Neuron (in vitro differentiated cells): ENCODE results near the gene ABHD16B.
"Not testable (repeated sequence)": the region's sequence is repeated elsewhere in the genome, so short reads cannot be mapped to it uniquely, and the experiment has no call there.

ENCODE experiments used
- H2AFZ ChIP-seq: one replicate; pipeline ENCODE4 v1.6.1; 2013; ENCODE audit warnings: low read depth, mild to moderate bottlenecking, inconsistent platforms, low read length, moderate library complexity
- H3K27me3 ChIP-seq: one replicate; pipeline ENCODE4 v1.6.1; 2013; ENCODE audit warnings: low read length; ENCODE audit not compliant: insufficient read depth
- H3K36me3 ChIP-seq: one replicate; pipeline ENCODE4 v1.6.1; 2013; ENCODE audit warnings: low read length; ENCODE audit not compliant: insufficient read depth
- H3K4me1 ChIP-seq: one replicate; pipeline ENCODE4 v1.6.1; 2013; ENCODE audit warnings: low read length; ENCODE audit not compliant: insufficient read depth
- H3K4me3 ChIP-seq: 2 replicates; pipeline ENCODE4 v1.5.1; 2013; ENCODE audit warnings: mild to moderate bottlenecking, low read length, moderate library complexity
- H3K9me3 ChIP-seq: one replicate; pipeline ENCODE4 v1.6.1; 2013; ENCODE audit warnings: low read length

ABHD16B gene

DNA sequence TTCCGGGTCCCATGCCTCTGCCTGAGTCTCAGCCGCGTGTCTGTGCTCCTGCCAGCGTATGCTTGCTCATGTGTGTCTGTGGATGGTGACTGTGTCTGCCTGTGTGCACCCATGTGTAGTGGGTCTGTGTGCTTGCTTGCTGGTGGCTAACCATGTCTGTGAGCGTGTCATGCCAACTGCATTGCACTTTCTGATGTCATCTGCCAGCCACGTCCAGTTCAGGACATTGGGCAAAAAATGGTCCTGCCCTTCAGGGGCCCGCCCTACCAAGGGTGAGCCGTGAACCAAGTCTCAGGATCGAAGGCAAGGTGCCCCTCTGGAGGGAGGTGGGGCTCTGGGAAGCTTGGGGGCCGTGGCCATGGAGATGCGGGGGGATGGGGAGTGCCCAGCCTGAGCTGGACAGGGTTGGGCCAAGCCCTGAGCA lies 20.9 kb upstream of the ABHD16B start:
- Histone ChIP-seq H3K27me3 (no peaks in the 10 kb centered on the region), H3K9me3 (no peaks in the 10 kb centered on the region), H3K36me3 (no peaks in the 10 kb centered on the region), H3K4me1 (peaks cover 1% of the 10 kb centered on the region), H3K4me3 (no peak overlapping the region), H2AFZ (no peak overlapping the region)

DNA sequence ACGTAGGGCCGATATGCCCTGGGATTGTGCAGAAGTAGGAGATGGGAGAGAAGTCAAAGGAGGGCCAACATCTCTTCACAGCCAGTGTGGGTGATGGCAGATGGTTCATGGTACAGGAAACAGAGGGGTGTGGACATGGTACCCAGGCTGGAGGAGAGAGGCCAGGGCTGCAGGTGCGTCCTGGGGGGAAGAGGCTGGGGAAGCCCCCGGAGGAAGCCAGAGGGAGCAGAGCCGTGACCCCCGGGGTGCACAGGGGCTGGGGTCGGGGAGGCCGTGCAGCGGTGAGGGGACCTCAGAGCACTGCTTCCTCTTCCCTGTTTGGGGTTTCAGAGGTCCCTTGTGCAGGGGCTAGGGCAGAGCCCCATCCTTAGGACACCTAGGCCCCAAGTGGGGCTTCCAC lies 19.0 kb upstream of the ABHD16B start:
- H3K36me3 ChIP-seq: no peaks in the 10 kb centered on the region
- H3K4me1 ChIP-seq: peaks cover 13% of the 10 kb centered on the region
- no peak overlapping the region for H2AFZ ChIP-seq
- H3K4me3 ChIP-seq: no peak overlapping the region
- no peaks in the 10 kb centered on the region for H3K27me3 ChIP-seq
- no peaks in the 10 kb centered on the region for H3K9me3 ChIP-seq

DNA sequence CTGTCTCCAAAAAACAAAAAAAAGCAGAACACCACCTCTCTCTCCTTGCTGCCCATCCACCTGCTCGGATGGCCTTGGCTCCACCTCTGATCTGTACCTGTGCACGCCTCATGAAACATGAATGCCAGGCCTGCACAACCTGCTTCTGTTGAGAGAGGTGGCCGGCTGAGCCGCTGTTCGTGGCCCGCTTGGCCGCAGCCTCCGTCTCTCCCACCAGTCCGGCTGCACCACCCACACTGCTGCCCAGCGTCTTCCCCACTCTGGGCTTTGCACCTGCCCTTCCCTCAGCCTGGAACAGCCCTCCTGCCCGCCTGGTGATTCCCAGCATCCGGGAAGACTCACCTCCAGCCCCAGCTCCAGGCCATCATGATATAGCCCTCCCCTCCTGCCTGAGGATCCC lies 18.1 kb upstream of the ABHD16B start:
- H3K27me3 ChIP-seq: no peaks in the 10 kb centered on the region
- H3K4me3 ChIP-seq: no peak overlapping the region
- no peaks in the 10 kb centered on the region for H3K9me3 ChIP-seq
- H3K4me1 ChIP-seq: peaks cover 23% of the 10 kb centered on the region
- H3K36me3 ChIP-seq: no peaks in the 10 kb centered on the region
- H2AFZ ChIP-seq: no peak overlapping the region

DNA sequence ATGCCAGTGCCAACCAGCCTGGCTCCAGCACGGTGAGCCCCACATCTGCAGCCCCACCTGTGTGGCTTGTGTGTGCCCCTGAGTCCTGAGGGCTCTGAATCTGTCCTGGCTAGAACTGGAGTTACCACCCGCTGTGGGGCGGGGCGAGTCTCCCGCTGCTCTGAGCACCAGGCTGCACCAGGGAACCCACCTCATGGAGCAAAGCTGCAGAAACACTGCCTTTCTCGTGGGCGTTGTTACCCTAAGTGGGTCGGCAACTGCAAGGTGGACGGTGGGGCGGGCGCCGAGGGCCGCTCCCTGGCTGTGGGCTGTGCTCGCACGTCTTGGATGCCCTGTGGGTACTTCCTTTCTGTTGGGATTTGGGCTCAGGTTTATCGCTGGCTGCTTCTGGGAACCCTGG lies 17.5 kb upstream of the ABHD16B start:
- no peaks in the 10 kb centered on the region for H3K9me3 ChIP-seq
- peaks cover 26% of the 10 kb centered on the region for H3K4me1 ChIP-seq
- no peak overlapping the region for H2AFZ ChIP-seq
- H3K27me3 ChIP-seq: no peaks in the 10 kb centered on the region
- H3K4me3 ChIP-seq: no peak overlapping the region
- H3K36me3 ChIP-seq: no peaks in the 10 kb centered on the region

DNA sequence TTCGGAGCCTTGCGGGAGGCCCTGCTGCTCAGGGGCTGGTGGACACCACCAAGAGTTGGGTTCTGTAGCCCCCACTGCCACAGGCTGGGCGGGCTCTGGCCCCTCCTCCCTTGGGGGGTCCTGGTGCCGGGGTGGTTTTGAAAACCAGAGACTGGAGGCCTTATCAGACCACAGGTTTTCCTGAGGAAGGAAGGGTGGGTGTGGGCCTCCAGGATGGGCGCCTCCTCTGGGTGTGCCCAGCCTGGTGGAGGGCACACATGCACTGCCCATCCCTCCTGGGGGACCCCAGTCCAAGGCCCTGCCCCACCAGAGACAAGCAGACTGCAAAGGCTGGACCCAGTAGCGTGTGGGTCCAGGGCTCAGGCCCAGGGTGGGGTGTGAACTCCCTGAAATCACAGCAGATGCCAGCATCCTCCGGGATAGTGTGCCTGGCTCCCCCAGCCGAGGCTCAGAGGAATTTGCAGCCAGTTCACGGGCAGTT lies 16.7 kb upstream of the ABHD16B start:
- no peak overlapping the region for H3K4me3 ChIP-seq
- no peak overlapping the region for H2AFZ ChIP-seq
- peaks cover 26% of the 10 kb centered on the region for H3K4me1 ChIP-seq
- no peaks in the 10 kb centered on the region for H3K9me3 ChIP-seq
- no peaks in the 10 kb centered on the region for H3K36me3 ChIP-seq
- no peaks in the 10 kb centered on the region for H3K27me3 ChIP-seq

DNA sequence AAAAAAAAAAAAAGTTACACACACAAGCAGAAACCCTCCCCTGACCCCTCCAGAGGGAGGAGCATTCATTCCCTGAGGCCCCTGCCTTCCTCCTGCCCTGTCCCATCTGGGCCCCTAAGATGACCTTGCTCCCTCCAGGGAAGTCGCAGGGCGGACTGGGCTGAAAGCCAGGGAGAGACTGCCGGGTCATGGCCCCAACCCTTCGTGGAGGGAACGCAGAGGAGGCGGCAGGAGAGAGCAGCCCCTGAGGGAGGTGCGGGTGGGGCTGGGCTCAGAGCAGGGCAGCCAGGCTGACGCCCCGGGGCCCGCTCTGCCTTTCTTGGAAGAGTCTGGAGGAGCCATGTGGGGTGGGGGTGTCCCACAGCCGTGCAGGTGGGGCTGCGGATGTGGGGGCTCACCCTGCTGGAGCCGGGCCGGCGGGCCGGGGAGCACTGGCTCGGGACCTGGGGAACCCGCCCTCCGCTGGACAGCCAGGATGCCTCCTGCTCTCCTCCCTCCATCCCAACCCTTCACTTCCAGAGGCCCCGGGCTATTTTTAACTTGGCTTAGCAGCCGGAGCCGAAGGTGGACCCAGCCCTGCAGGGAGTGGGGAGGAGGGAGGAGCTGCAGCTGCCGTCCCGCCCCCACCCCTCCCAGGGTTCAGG lies 15.0 kb upstream of the ABHD16B start:
- no peaks in the 10 kb centered on the region for H3K27me3 ChIP-seq

DNA sequence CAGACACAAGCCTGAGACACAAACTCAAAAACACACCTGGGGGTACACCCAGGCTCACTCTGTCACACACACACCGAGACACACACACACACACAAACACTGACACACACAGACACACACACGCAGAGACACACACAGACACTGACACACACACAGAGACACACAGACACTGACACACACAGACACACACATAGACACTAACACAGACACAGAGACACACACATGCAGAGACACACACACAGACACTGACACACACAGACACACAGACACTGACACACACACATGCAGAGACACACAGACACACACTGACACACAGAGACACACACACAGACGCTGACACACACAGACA lies 14.4 kb upstream of the ABHD16B start:
- Histone ChIP-seq H3K4me1 (peaks cover 26% of the 10 kb centered on the region), H3K9me3 (peaks cover 2% of the 10 kb centered on the region), H3K4me3 (no peak overlapping the region)

More for the DNA sequence above, 15.0 kb upstream of the ABHD16B start:
- H2AFZ ChIP-seq: no peak overlapping the region
- peaks cover 2% of the 10 kb centered on the region for H3K9me3 ChIP-seq
- peak overlapping the region; percentile 16 for H3K4me3 ChIP-seq
- no peaks in the 10 kb centered on the region for H3K36me3 ChIP-seq
- H3K4me1 ChIP-seq: peaks cover 26% of the 10 kb centered on the region

DNA sequence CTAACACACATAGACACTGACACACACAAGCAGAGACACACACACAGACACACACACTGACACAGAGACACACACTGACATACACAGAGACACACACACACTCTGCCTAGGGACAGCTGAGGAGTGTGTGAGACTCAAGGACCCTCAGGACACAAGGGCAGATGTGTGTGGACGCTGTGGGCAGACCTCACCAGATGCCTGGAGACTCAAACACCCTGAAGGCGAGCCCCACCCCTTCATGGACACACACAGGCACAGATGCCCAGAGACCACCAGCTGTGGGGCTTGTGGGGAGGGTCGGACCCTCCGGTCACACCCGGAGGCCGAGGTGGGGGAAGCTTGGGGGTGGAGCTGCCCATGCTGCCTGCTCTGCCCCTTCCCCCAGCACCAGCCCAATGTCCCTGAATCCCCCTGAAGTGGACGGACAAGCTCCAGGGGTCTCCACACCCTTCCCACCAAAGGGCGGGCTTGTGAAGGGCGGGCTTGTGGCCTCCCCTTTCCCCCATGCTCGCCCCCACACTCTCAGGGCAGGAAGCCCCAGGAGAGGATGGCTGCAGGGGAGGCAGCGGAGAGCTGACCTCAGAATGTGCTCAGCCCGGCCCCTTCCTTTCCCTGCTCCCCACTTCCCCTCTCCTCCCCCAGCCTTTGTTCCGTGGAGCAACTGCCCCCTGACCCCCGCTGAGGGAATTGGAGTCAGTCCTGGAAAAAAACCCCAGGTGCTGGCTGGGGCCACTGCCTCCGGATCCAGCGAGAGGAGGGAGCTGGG lies 13.9 kb upstream of the ABHD16B start:
- peaks cover 2% of the 10 kb centered on the region for H3K9me3 ChIP-seq
- no peak overlapping the region for H2AFZ ChIP-seq
- no peaks in the 10 kb centered on the region for H3K27me3 ChIP-seq
- no peaks in the 10 kb centered on the region for H3K36me3 ChIP-seq
- H3K4me3 ChIP-seq: no peak overlapping the region
- peaks cover 26% of the 10 kb centered on the region for H3K4me1 ChIP-seq

More for the DNA sequence above, 14.4 kb upstream of the ABHD16B start:
- Histone ChIP-seq H2AFZ (no peak overlapping the region), H3K36me3 (no peaks in the 10 kb centered on the region), H3K27me3 (no peaks in the 10 kb centered on the region)

DNA sequence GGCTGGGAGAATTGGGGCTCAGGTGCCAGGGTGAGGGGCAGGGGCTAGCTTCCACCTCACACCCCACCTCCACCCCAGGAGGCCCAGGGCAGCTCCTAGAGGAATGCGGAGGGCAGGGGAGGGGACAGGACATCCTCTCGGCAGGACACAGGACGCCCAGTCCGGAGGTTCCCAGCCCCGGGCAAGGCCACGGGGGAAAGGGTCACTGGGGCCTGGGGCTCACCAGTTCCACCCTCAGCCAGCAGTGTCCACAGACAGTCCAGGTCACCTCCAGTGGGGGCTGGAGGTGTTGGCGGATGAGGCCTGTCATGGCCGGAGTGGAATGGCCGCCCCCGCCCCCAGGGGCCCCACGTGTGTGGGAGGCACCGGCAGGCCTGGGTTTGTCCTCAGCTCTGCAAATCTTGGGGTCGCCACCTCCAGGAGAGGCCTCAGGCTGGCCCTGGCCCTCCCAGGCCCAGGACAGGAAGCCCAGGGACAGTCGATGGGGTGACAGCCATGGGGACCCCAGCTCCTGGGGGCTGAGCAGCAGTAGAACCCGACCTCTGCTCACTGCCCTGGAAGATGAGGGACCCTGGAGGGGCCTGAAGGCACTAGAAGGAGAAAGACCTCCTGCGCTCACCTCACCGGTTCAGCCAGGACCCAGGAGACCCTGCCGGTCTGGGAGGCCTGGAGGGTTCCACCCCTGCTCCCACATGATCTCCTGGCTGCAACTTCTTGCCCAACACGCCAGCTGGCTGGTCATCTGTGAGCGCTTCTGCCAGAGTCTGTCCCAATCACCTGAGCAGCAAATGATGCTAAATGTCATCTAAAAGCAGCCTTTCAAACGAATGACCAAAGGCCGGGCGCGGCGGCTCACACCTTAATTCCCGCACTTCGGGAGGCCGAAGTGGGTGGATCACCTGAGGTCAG lies 13.0 kb upstream of the ABHD16B start:
- Histone ChIP-seq H2AFZ (no peak overlapping the region), H3K9me3 (peaks cover 2% of the 10 kb centered on the region), H3K36me3 (no peaks in the 10 kb centered on the region), H3K4me3 (no peak overlapping the region), H3K27me3 (no peaks in the 10 kb centered on the region), H3K4me1 (peaks cover 26% of the 10 kb centered on the region)

DNA sequence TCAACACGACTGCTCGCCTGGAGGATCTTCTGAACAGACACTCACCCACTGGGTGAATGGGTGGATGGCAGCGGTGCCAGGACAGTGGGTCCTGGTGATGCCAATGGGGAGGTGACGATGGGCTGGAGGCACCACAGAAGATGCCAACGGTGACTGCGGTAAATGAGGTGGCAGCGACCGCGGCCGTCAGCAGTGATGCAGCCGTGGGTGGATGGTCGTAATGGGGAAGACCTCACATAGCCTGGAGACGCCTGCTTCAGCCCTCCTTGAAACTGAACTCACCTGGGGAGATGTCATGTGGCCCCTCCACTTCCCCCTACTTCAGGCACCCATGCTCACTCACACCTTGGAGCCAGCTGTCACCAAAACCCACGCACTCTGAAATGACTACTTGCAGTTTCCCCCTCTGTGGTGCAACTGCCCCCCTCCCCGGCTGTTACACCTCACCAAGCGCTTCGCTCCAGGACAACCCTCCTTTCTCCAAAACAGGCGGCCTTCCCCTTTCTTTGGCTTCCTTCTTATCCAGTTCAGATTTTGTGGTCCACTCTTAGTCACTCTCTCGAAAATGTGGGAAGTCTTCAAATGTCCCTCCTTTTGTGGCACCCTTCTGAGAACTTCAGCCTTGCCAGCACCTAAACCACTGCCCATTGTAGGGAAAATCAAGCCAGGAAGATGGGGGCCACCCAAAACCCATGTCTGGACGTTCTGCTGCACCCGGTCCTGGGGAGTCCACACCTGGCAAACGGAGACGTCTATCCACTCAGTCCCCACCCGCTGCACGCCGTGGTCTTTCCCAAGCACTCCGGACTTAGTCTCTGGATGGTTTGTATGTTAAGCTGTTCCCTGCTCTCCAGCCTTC lies 10.4 kb upstream of the ABHD16B start:
- H3K4me1 ChIP-seq: peaks cover 26% of the 10 kb centered on the region
- no peak overlapping the region for H2AFZ ChIP-seq
- H3K4me3 ChIP-seq: no peak overlapping the region
- H3K27me3 ChIP-seq: no peaks in the 10 kb centered on the region
- H3K9me3 ChIP-seq: peaks cover 2% of the 10 kb centered on the region
- H3K36me3 ChIP-seq: no peaks in the 10 kb centered on the region

DNA sequence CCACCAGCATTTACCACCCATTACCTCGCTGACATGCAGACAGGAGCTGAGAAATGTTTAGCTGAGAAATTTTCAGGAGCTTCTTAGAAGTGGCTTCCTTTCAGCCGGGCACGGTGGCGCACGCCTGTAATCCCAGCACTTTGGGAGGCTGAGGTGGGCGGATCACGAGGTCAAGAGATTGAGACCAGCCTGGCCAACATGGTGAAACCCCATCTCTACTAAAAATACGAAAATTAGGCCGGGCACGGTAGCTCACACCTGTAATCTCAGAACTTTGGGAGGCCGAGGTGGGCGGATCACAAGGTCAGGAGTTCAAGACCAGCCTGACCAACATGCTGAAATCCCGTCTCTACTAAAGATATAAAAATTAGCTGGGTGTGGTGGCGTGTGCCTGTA lies 9.8 kb upstream of the ABHD16B start:
- H3K27me3 ChIP-seq, H3K4me3 ChIP-seq, H2AFZ ChIP-seq, H3K36me3 ChIP-seq, H3K9me3 ChIP-seq: not testable (repeated sequence)
- H3K4me1 ChIP-seq: peaks cover 19% of the 10 kb centered on the region

DNA sequence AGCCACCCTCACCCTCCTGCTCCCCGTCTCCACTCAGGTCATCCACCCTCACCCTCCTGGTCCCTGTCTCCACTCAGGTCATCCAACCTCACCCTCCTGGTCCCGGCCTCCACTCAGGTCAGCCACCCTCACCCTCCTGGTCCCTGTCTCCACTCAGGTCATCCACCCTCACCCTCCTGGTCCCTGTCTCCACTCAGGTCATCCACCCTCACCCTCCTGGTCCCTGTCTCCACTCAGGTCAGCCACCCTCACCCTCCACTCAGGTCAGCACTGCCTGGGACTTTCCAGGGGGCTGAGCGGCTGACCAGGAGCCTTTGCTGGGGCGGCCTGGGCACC lies 7.6 kb upstream of the ABHD16B start:
- not testable (repeated sequence) for H2AFZ ChIP-seq, H3K36me3 ChIP-seq, H3K4me3 ChIP-seq, H3K9me3 ChIP-seq, H3K27me3 ChIP-seq
- peaks cover 11% of the 10 kb centered on the region for H3K4me1 ChIP-seq
